NB4 (cell line): ENCODE measurements around the gene FAM32A.

Experiments
- DNase-seq: peaks from one replicate; pipeline ENCODE4 v3.0.0; 2010; ENCODE audit warnings: low read depth
- H3K4me3 ChIP-seq: one replicate; pipeline ENCODE4 v1.5.1; 2011; ENCODE audit warnings: mild to moderate bottlenecking, low read depth, low read length, moderate library complexity
- CTCF ChIP-seq: IDR thresholded peaks from one replicate; pipeline ENCODE4 v1.5.1; 2012; ENCODE audit warnings: low read depth, low read length
- MAX ChIP-seq: IDR thresholded peaks from 2 replicates; pipeline ENCODE4 v1.6.1; 2011; ENCODE audit warnings: low read depth, low read length
- MYC ChIP-seq: IDR thresholded peaks from 2 replicates; pipeline ENCODE4 v1.6.1; 2011; ENCODE audit warnings: low read depth, low read length
- POLR2A ChIP-seq: IDR thresholded peaks from 2 replicates; pipeline ENCODE4 v1.6.1; 2011; ENCODE audit warnings: mild to moderate bottlenecking; ENCODE audit not compliant: insufficient read length; ENCODE audit errors: extremely low read depth

The FAM32A gene

GRCh38 chr19:16218851-16219250 lies 33.6 kb downstream of the FAM32A start:
- TF ChIP-seq POLR2A (no peak), MAX (no peak), MYC (no peak), CTCF (no peak)
- H3K4me3 ChIP-seq, result no peak overlapping the region
- no peak for DNase-seq

- no peak for DNase-seq
- H3K4me3 ChIP-seq, result no peak overlapping the region
- TF ChIP-seq MAX (no peak), MYC (no peak), CTCF (no peak), POLR2A (no peak)
Observed at GRCh38 chr19:16222806-16223205, 37.6 kb downstream of the FAM32A start.

GRCh38 chr19:16223746-16224145 lies 38.5 kb downstream of the FAM32A start:
- TF ChIP-seq MAX, result no peak
- TF ChIP-seq MYC, result no peak
- TF ChIP-seq CTCF, result no peak
- TF ChIP-seq POLR2A, result no peak
- DNase-seq, result no peak
- H3K4me3 ChIP-seq, result no peak overlapping the region

GRCh38 chr19:16224293-16225045 lies 39.3 kb downstream of the FAM32A start:
- H3K4me3 ChIP-seq, result no peak overlapping the region
- TF ChIP-seq MAX (no peak), CTCF (no peak), POLR2A (no peak), MYC (no peak)
- no peak for DNase-seq

GRCh38 chr19:16225279-16226183 lies 40.3 kb downstream of the FAM32A start:
- no peak overlapping the region for H3K4me3 ChIP-seq
- no peak for TF ChIP-seq MYC
- no peak for TF ChIP-seq POLR2A
- no peak for TF ChIP-seq MAX
- no peak for TF ChIP-seq CTCF
- no peak for DNase-seq
